ENCODE results near the gene ARHGAP31.

GRCh38 chr3:119405315-119405714 is 111.1 kb downstream of the ARHGAP31 start:
- TF ChIP-seq, protein P1, sequence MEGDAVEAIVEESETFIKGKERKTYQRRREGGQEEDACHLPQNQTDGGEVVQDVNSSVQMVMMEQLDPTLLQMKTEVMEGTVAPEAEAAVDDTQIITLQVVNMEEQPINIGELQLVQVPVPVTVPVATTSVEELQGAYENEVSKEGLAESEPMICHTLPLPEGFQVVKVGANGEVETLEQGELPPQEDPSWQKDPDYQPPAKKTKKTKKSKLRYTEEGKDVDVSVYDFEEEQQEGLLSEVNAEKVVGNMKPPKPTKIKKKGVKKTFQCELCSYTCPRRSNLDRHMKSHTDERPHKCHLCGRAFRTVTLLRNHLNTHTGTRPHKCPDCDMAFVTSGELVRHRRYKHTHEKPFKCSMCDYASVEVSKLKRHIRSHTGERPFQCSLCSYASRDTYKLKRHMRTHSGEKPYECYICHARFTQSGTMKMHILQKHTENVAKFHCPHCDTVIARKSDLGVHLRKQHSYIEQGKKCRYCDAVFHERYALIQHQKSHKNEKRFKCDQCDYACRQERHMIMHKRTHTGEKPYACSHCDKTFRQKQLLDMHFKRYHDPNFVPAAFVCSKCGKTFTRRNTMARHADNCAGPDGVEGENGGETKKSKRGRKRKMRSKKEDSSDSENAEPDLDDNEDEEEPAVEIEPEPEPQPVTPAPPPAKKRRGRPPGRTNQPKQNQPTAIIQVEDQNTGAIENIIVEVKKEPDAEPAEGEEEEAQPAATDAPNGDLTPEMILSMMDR (IDR thresholded peaks at IDR 0.05), result no peak
- TF ChIP-seq JUN (CRISPR knock-in tag; IDR thresholded peaks at IDR 0.05), result no peak
- TF ChIP-seq CBFB (CRISPR knock-in tag; IDR thresholded peaks at IDR 0.05; ENCODE audit: low read depth), result no peak
- TF ChIP-seq ATF3 (CRISPR knock-in tag; conservative IDR thresholded peaks at IDR 0.05), result no peak
- TF ChIP-seq SP1 (CRISPR knock-in tag; conservative IDR thresholded peaks at IDR 0.05), result no peak
- TF ChIP-seq NFYB (CRISPR knock-in tag; conservative IDR thresholded peaks at IDR 0.05; ENCODE audit: low read depth), result no peak
- TF ChIP-seq ZNF396 (CRISPR knock-in tag; IDR thresholded peaks at IDR 0.05; ENCODE audit: borderline replicate concordance), result no peak
- no peak for TF ChIP-seq ATF1 (CRISPR knock-in tag; IDR thresholded peaks at IDR 0.05)
- TF ChIP-seq ZBTB43 (CRISPR knock-in tag; IDR thresholded peaks at IDR 0.05), result no peak
- no peak for TF ChIP-seq ERG (CRISPR knock-in tag; IDR thresholded peaks at IDR 0.05)
- no peak for TF ChIP-seq ELF4 (CRISPR knock-in tag; IDR thresholded peaks at IDR 0.05; ENCODE audit: low read depth)
- no peak for TF ChIP-seq USF2 (CRISPR knock-in tag; IDR thresholded peaks at IDR 0.05)

Data from WTC11 (cell line).